ENCODE measurements around the gene GFPT1.

GFPT1 gene

DNA sequence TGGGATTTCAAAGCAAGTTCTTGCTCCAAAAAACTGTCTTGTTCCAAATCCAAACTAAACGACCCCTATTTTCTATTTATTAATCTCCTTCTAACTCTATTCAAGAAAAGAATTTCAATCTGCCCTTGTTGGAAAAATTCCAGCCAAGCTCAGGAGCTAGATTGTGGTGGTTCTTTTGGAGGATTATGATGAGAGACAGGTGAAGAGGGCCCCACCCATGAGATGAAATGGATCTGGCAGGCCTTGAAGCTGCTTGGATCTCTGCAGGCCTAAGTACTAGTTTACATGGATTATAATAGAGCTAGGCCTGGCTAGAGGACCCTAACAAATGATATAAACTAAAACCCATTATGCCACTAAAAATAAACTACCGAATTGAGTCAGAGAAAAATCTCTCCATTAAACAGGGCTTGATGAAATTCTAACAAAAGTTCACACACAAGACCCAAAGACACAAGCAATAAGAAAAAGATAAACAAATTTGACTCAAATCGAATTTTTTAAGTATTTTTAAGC is 101.6 kb downstream of the GFPT1 start:
- DNase-seq: no peak

DNA sequence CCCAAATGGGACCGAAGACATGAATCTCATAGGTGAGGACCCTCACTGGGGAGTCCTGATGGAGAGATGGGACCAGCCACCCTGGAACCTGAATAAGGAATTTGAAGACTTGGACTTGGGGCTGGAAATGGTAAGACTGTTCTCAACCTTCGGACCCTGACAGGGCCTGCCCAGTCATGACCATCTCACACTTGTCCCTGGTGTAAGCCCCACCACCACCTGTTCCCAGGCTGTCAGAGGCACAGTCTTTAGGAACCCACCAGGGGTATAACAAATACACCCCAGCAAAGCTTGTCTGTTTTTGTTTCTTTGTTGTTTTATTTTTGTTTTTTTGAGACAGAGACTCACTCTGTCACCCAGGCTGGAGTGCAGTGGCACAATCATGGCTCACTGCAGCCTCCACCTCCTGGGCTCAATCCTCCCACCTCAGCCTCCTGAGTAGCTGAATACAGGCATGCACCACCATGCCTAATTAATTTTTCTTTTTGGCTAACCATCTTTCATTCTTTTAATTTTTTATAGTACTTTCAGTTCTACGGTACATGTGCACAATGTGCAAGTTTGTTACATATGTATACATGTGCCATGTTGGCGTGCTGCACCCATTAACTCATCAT is 106.1 kb downstream of the GFPT1 start:
- DNase-seq: no peak

DNA sequence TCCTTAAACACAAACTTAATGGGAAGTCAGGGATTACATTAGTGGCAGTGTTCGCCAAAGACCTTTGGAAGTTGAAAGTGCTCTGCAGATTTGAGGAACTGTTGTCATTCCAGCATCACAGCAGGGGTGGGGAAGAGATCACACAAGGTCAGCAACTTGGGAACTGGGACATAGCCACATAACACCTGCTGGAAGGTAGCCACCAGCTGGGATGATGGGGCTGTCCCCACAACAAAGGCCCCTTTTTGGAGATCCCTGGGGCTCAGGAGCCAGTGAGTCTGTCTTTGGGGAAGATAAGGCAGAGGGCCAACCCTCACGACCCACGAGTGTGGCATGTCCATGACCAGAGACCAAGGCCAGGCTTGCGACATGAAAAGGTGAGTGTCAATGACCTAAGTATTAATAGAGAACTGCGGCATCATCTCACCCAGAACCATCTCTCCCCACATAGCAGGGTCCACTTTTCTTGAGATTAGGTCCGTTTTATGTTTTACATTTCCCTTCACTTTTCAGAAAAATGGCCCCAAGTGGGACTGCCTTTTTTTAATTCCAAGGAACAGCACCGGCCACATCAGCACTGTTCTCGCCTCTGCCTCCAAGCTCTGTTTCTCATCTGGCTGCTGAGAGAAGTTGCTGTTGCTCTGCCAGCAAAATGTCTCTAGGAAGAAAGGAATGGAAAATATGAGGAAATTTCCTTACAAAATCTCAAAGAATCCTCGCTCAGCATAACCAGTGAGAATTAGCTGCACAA is 106.9 kb downstream of the GFPT1 start:
- DNase-seq: no peak

GRCh38 chr2:69279211-69279610 is 107.8 kb downstream of the GFPT1 start:
- DNase-seq: no peak

- no peak for DNase-seq
Measured at GRCh38 chr2:69278366-69278765, 108.7 kb downstream of the GFPT1 start.

- DNase-seq: no peak
Measured at GRCh38 chr2:69275490-69275889, 111.5 kb downstream of the GFPT1 start.

GRCh38 chr2:69272803-69273471 is 114.1 kb downstream of the GFPT1 start:
- DNase-seq: no peak

- no peak for DNase-seq
Measured at GRCh38 chr2:69271831-69272257, 115.2 kb downstream of the GFPT1 start.

Data from CD4-positive, alpha-beta T cell treated with Interleukin-4 for 1 hour (primary cell).